CD8-positive, alpha-beta memory T cell (primary cell): ENCODE measurements around the gene MINAR1. TPM values are rescaled to one million over a fixed set of nuclear protein-coding genes. Genes with fewer than 3 reads are reported as not detected.
"Not testable (repeated sequence)": the region's sequence is repeated elsewhere in the genome, so short reads cannot be mapped to it uniquely, and the experiment has no call there.

Experiments used
- CTCF ChIA-PET: fragments of 350-600 bp; sonication (Branson Sonifier 250); formaldehyde crosslinking; loops from one replicate; lab custom pipeline; 2021; ENCODE audit warnings: antibody characterized with exemption; lab: Charles Lee
- POLR2A ChIA-PET: fragments of 350-600 bp; sonication (Branson Sonifier 250); formaldehyde crosslinking; loops from one replicate; lab custom pipeline; 2021; ENCODE audit warnings: antibody characterized with exemption; lab: Charles Lee
- DNase-seq, 5 donors: peaks; one replicate each; pipeline versions ENCODE4 v3.0.0 to v3.0.0-alpha.2; 2020 to 2022; ENCODE audit warnings: mixed read lengths in 1 of 5
- H3K27ac ChIP-seq: one replicate; pipeline ENCODE4 v1.7.0; 2013; ENCODE audit warnings: low read depth, mild to moderate bottlenecking, low read length, moderate library complexity
- H3K27me3 ChIP-seq: 2 replicates; pipeline ENCODE4 v1.7.0; 2013; ENCODE audit warnings: low read length, mild to moderate bottlenecking; ENCODE audit not compliant: insufficient read depth, poor library complexity, severe bottlenecking
- H3K36me3 ChIP-seq: 2 replicates; pipeline ENCODE4 v1.7.0; 2013; ENCODE audit warnings: mild to moderate bottlenecking, low read length, moderate library complexity; ENCODE audit not compliant: insufficient read depth
- H3K4me1 ChIP-seq: 2 replicates; pipeline ENCODE4 v1.7.0; 2013; ENCODE audit warnings: mild to moderate bottlenecking, low read length, moderate library complexity; ENCODE audit not compliant: insufficient read depth
- H3K4me3 ChIP-seq: 2 replicates; pipeline ENCODE4 v1.7.0; 2013; ENCODE audit warnings: mild to moderate bottlenecking, low read length
- H3K9me3 ChIP-seq: 2 replicates; pipeline ENCODE4 v1.7.0; 2013; ENCODE audit warnings: mild to moderate bottlenecking, low read length
- H3K27ac Mint-ChIP-seq, 8 donors: one replicate each; pipeline ENCODE4 v1.8.0; 2020 to 2021; ENCODE audit warnings: mixed read lengths in 8 of 8, mild to moderate bottlenecking in 6 of 8, inconsistent platforms in 3 of 8, moderate library complexity in 3 of 8
- H3K27me3 Mint-ChIP-seq, 2 donors: one replicate each; pipeline ENCODE4 v1.8.0; 2020 to 2021; ENCODE audit warnings: mixed read lengths in 2 of 2, mild to moderate bottlenecking in 1 of 2, moderate library complexity in 1 of 2
- H3K36me3 Mint-ChIP-seq, 3 donors: one replicate each; pipeline ENCODE4 v1.8.0; 2020 to 2021; ENCODE audit warnings: mixed read lengths in 3 of 3, inconsistent platforms in 1 of 3, mild to moderate bottlenecking in 1 of 3
- H3K4me1 Mint-ChIP-seq, 3 donors: one replicate each; pipeline ENCODE4 v1.8.0; 2020 to 2021; ENCODE audit warnings: mixed read lengths in 3 of 3, inconsistent platforms in 1 of 3, mild to moderate bottlenecking in 1 of 3
- H3K4me3 Mint-ChIP-seq, 7 donors: one replicate each; pipeline ENCODE4 v1.8.0; 2020 to 2021; ENCODE audit warnings: mixed read lengths in 7 of 7, mild to moderate bottlenecking in 6 of 7, moderate library complexity in 4 of 7, inconsistent platforms in 2 of 7
- H3K9me3 Mint-ChIP-seq, 5 donors: one replicate each; pipeline ENCODE4 v1.8.0; 2020 to 2022; ENCODE audit warnings: mixed read lengths in 5 of 5, mild to moderate bottlenecking in 3 of 5, moderate library complexity in 2 of 5, inconsistent platforms in 1 of 5
- polyA plus RNA-seq: library from polyadenylated mRNA; unstranded; fragments of 300-500 nt; fragmentation: Illumina TruSeq; gene quantifications from one replicate; pipeline ENCODE4 v1.2.3, GENCODE V29; 2021
- total RNA-seq, 2 experiments: library from RNA; stranded (reverse); gene quantifications; one replicate each; pipeline ENCODE4 v1.2.3, GENCODE V29; 2021

Gene MINAR1
- total and polyA plus RNA-seq, 3 experiments from 2014 or later: 0.35 to 0.51 TPM; not detected in 1

GRCh38 chr15:79425591-79426295 is 6.4 kb upstream of the MINAR1 start:
- no peaks in the 10 kb centered on the region for H3K27me3 ChIP-seq
- POLR2A ChIA-PET: no interaction called here
- DNase-seq: no peak
- CTCF ChIA-PET: no interaction called here
- no peaks in the 10 kb centered on the region for H3K9me3 ChIP-seq
- peaks cover 0 to 4% (median 0%) of the 10 kb centered on the region in 5 donors for H3K9me3 Mint-ChIP-seq
- no peaks in the 10 kb centered on the region for H3K4me1 ChIP-seq
- peaks cover 30 to 44% of the 10 kb centered on the region in 2 donors for H3K27me3 Mint-ChIP-seq
- no peak overlapping the region for H3K27ac ChIP-seq
- no peak overlapping the region for H3K4me3 Mint-ChIP-seq
- no peak overlapping the region for H3K4me3 ChIP-seq
- peaks cover 0 to 6% (median 3%) of the 10 kb centered on the region in 3 donors for H3K4me1 Mint-ChIP-seq
- no peaks in the 10 kb centered on the region for H3K36me3 ChIP-seq
- no peak overlapping the region for H3K27ac Mint-ChIP-seq
- H3K36me3 Mint-ChIP-seq: peaks cover 0 to 7% (median 1%) of the 10 kb centered on the region in 3 donors

GRCh38 chr15:79426899-79427298 is 5.2 kb upstream of the MINAR1 start:
- Mint-ChIP-seq H3K27me3 (peaks cover 35 to 52% of the 10 kb centered on the region in 2 donors), H3K4me1 (peaks cover 4 to 13% (median 5%) of the 10 kb centered on the region in 3 donors)
- H3K36me3 ChIP-seq, H3K27ac Mint-ChIP-seq, H3K9me3 Mint-ChIP-seq, DNase-seq, POLR2A ChIA-PET, H3K27me3 ChIP-seq, H3K4me1 ChIP-seq, H3K36me3 Mint-ChIP-seq, H3K9me3 ChIP-seq, H3K27ac ChIP-seq, H3K4me3 ChIP-seq, H3K4me3 Mint-ChIP-seq, CTCF ChIA-PET: not testable (repeated sequence)

GRCh38 chr15:79427781-79428598 is 4.1 kb upstream of the MINAR1 start:
- no peak overlapping the region for H3K4me3 ChIP-seq
- POLR2A ChIA-PET: no interaction called here
- no peaks in the 10 kb centered on the region for H3K36me3 ChIP-seq
- peaks cover 39 to 59% of the 10 kb centered on the region in 2 donors for H3K27me3 Mint-ChIP-seq
- peaks cover 0 to 4% (median 0%) of the 10 kb centered on the region in 5 donors for H3K9me3 Mint-ChIP-seq
- H3K27ac Mint-ChIP-seq: no peak overlapping the region
- DNase-seq: no peak
- peaks cover 4 to 13% (median 5%) of the 10 kb centered on the region in 3 donors for H3K4me1 Mint-ChIP-seq
- no peak overlapping the region for H3K4me3 Mint-ChIP-seq
- no peak overlapping the region for H3K27ac ChIP-seq
- no peaks in the 10 kb centered on the region for H3K9me3 ChIP-seq
- CTCF ChIA-PET: no interaction called here
- no peaks in the 10 kb centered on the region for H3K4me1 ChIP-seq
- H3K36me3 Mint-ChIP-seq: peaks cover 0 to 7% (median 1%) of the 10 kb centered on the region in 3 donors
- peaks cover 1% of the 10 kb centered on the region for H3K27me3 ChIP-seq

GRCh38 chr15:79430901-79431635 is 1.1 kb upstream of the MINAR1 start:
- H3K36me3 Mint-ChIP-seq: peaks cover 0 to 3% (median 1%) of the 10 kb centered on the region in 3 donors
- Histone ChIP-seq H3K4me3 (no peak overlapping the region), H3K27me3 (peaks cover 7% of the 10 kb centered on the region), H3K36me3 (no peaks in the 10 kb centered on the region), H3K27ac (no peak overlapping the region), H3K4me1 (no peaks in the 10 kb centered on the region), H3K9me3 (no peaks in the 10 kb centered on the region)
- peaks cover 4 to 13% (median 5%) of the 10 kb centered on the region in 3 donors for H3K4me1 Mint-ChIP-seq
- no peak overlapping the region for H3K27ac Mint-ChIP-seq
- CTCF ChIA-PET: no interaction called here
- peaks cover 0 to 4% (median 0%) of the 10 kb centered on the region in 5 donors for H3K9me3 Mint-ChIP-seq
- peak overlapping the region in 2 of 7 donors; percentile 27 to 59 for H3K4me3 Mint-ChIP-seq
- DNase-seq: no peak
- peaks cover 42 to 77% of the 10 kb centered on the region in 2 donors for H3K27me3 Mint-ChIP-seq
- POLR2A ChIA-PET: no interaction called here

- Mint-ChIP-seq H3K27me3 (peaks cover 40 to 64% of the 10 kb centered on the region in 2 donors), H3K36me3 (peaks cover 0 to 1% (median 0%) of the 10 kb centered on the region in 3 donors), H3K9me3 (no peaks in the 10 kb centered on the region), H3K27ac (no peak overlapping the region), H3K4me3 (peak overlapping the region in 2 of 7 donors; percentile 15 to 29), H3K4me1 (peaks cover 4 to 13% (median 5%) of the 10 kb centered on the region in 3 donors)
- Histone ChIP-seq H3K27me3 (peaks cover 7% of the 10 kb centered on the region), H3K27ac (no peak overlapping the region), H3K9me3 (no peaks in the 10 kb centered on the region), H3K4me1 (no peaks in the 10 kb centered on the region), H3K4me3 (no peak overlapping the region), H3K36me3 (no peaks in the 10 kb centered on the region)
- no peak for DNase-seq
- ChIA-PET CTCF (no interaction called here), POLR2A (no interaction called here)
Measured at GRCh38 chr15:79432345-79433275, 474 bp downstream of the MINAR1 start.

- POLR2A ChIA-PET: no interaction called here
- Mint-ChIP-seq H3K4me1 (peaks cover 4 to 13% (median 5%) of the 10 kb centered on the region in 3 donors), H3K36me3 (peaks cover 0 to 1% (median 0%) of the 10 kb centered on the region in 3 donors), H3K27me3 (peaks cover 36 to 59% of the 10 kb centered on the region in 2 donors), H3K9me3 (no peaks in the 10 kb centered on the region), H3K4me3 (peak overlapping the region in 2 of 7 donors; percentile 15 to 29), H3K27ac (no peak overlapping the region)
- no peak for DNase-seq
- CTCF ChIA-PET: no interaction called here
- Histone ChIP-seq H3K4me1 (no peaks in the 10 kb centered on the region), H3K27me3 (peaks cover 7% of the 10 kb centered on the region), H3K9me3 (no peaks in the 10 kb centered on the region), H3K36me3 (no peaks in the 10 kb centered on the region), H3K4me3 (no peak overlapping the region), H3K27ac (no peak overlapping the region)
Measured at GRCh38 chr15:79433276-79433990, 1.3 kb downstream of the MINAR1 start.

GRCh38 chr15:79434361-79434760 is 2.2 kb downstream of the MINAR1 start:
- H3K4me3 ChIP-seq: no peak overlapping the region
- CTCF ChIA-PET: no interaction called here
- POLR2A ChIA-PET: no interaction called here
- H3K27me3 ChIP-seq: peaks cover 7% of the 10 kb centered on the region
- H3K4me3 Mint-ChIP-seq: no peak overlapping the region
- H3K36me3 ChIP-seq: no peaks in the 10 kb centered on the region
- no peak overlapping the region for H3K27ac ChIP-seq
- H3K27me3 Mint-ChIP-seq: peaks cover 29 to 49% of the 10 kb centered on the region in 2 donors
- peak overlapping the region in 1 of 8 donors; percentile 27 for H3K27ac Mint-ChIP-seq
- no peaks in the 10 kb centered on the region for H3K9me3 ChIP-seq
- peaks cover 4 to 13% (median 5%) of the 10 kb centered on the region in 3 donors for H3K4me1 Mint-ChIP-seq
- no peaks in the 10 kb centered on the region for H3K4me1 ChIP-seq
- no peak for DNase-seq
- H3K9me3 Mint-ChIP-seq: no peaks in the 10 kb centered on the region
- H3K36me3 Mint-ChIP-seq: peaks cover 0 to 1% (median 0%) of the 10 kb centered on the region in 3 donors
